ENCODE data around the gene MDGA2. TPM values are rescaled to one million over a fixed set of nuclear protein-coding genes. Genes with fewer than 3 reads are reported as not detected.

MDGA2 gene
- total RNA-seq, 4 donors from 2014 or later = not detected

DNA sequence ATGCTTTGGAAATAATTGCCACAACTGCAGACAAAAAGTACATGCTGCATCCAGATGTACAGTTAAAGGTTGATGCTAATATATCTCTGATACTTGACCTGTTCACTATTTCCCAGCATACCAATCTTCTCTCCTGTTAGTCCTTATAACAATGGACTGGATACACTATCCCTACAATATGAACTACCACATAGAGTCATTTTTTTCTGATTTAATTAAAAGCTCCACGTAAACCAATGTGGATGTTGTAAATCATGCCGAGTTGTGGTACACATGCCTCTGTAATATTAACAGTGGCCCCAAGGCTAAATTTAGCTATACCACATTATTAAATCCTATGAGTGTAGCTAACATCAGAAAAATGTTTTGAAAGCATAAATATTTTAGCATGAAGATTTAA lies 554.8 kb downstream of the MDGA2 start:
- no peak overlapping the region for H3K27ac ChIP-seq
- no peaks in the 10 kb centered on the region for H3K27me3 ChIP-seq
- no peaks in the 10 kb centered on the region for H3K9me3 ChIP-seq
- no peaks in the 10 kb centered on the region for H3K36me3 ChIP-seq
- no peak for DNase-seq
- TF ChIP-seq, protein P1, sequence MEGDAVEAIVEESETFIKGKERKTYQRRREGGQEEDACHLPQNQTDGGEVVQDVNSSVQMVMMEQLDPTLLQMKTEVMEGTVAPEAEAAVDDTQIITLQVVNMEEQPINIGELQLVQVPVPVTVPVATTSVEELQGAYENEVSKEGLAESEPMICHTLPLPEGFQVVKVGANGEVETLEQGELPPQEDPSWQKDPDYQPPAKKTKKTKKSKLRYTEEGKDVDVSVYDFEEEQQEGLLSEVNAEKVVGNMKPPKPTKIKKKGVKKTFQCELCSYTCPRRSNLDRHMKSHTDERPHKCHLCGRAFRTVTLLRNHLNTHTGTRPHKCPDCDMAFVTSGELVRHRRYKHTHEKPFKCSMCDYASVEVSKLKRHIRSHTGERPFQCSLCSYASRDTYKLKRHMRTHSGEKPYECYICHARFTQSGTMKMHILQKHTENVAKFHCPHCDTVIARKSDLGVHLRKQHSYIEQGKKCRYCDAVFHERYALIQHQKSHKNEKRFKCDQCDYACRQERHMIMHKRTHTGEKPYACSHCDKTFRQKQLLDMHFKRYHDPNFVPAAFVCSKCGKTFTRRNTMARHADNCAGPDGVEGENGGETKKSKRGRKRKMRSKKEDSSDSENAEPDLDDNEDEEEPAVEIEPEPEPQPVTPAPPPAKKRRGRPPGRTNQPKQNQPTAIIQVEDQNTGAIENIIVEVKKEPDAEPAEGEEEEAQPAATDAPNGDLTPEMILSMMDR (IDR thresholded peaks at IDR 0.05) = no peak
- no peak for TF ChIP-seq POLR2A (IDR thresholded peaks at IDR 0.05)
- no peak overlapping the region for H3K4me3 ChIP-seq
- H3K4me1 ChIP-seq = no peaks in the 10 kb centered on the region

DNA sequence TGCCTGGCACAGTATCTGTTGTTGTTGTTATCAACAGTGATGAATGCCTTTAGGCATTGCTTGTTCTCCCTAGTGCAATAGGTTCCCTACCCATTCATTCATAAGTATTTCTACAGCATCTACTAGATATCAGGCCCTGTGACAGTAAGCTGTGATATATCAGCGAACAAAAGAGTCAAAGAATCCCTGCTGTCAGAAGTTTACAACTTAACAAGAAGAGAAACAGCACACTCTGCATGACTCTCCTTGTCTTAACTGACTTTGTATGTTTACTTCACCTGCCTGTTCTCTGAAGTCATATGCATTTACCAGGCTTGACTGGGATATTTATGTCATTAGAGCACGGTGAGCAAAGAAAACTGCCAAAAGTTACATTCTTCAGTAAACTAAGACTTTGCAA lies 571.6 kb downstream of the MDGA2 start:
- Histone ChIP-seq H3K9me3 (no peaks in the 10 kb centered on the region), H3K27ac (no peak overlapping the region), H3K4me3 (no peak overlapping the region), H3K36me3 (no peaks in the 10 kb centered on the region), H3K4me1 (no peaks in the 10 kb centered on the region), H3K27me3 (no peaks in the 10 kb centered on the region)
- TF ChIP-seq, protein P1 (IDR thresholded peaks at IDR 0.05) = no peak
- TF ChIP-seq POLR2A (IDR thresholded peaks at IDR 0.05) = no peak
- no peak for DNase-seq

- no peak for DNase-seq
- no peak overlapping the region for H3K4me3 ChIP-seq
- H3K27ac ChIP-seq = no peak overlapping the region
- TF ChIP-seq, protein P1 (IDR thresholded peaks at IDR 0.05) = no peak
- TF ChIP-seq POLR2A (IDR thresholded peaks at IDR 0.05) = no peak
- H3K9me3 ChIP-seq = no peaks in the 10 kb centered on the region
- no peaks in the 10 kb centered on the region for H3K36me3 ChIP-seq
- no peaks in the 10 kb centered on the region for H3K4me1 ChIP-seq
- no peaks in the 10 kb centered on the region for H3K27me3 ChIP-seq
Observed at GRCh38 chr14:47102472-47102871, 572.9 kb downstream of the MDGA2 start.

DNA sequence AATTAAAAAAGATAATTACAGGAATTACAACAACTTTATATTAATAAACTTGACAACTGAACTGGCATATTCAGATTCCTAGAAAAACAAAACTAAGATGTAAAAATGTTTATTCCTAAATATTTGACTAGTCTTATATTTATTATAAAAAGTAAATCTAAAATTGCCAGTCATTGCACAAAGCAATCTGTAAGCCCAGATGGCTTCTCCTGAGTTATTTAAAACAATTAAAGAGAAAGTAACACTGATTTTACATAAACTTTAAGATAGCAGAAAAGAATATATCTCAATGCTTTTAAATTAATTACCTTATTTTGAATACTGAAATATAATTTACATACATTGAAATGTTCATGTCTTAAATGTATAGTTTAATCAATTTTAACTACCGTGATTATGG lies 589.7 kb downstream of the MDGA2 start:
- no peaks in the 10 kb centered on the region for H3K9me3 ChIP-seq
- H3K4me3 ChIP-seq = no peak overlapping the region
- no peak for DNase-seq
- no peak overlapping the region for H3K27ac ChIP-seq
- H3K36me3 ChIP-seq = no peaks in the 10 kb centered on the region
- TF ChIP-seq, protein P1 (IDR thresholded peaks at IDR 0.05) = no peak
- TF ChIP-seq POLR2A (IDR thresholded peaks at IDR 0.05) = no peak
- no peaks in the 10 kb centered on the region for H3K4me1 ChIP-seq
- no peaks in the 10 kb centered on the region for H3K27me3 ChIP-seq

DNA sequence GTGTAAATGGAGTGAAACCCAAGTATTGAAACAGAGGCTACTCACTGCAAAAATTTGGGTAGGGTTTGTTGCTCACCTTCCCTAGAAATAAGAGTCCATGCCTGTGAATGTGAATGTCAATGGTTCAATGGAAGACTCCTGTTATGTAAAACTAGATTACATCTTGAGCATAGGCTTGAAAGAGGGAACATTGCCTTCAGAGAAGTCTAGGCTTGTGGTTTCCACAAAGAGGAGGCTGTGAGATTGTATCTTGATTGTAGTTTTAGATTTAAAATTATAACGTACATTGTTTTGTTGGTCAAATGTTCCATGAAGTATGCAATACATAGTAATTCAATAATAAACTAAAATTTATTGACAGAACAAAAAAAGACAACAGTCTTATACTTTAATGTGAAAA lies 610.1 kb downstream of the MDGA2 start:
- no peak overlapping the region for H3K27ac ChIP-seq
- no peak overlapping the region for H3K4me3 ChIP-seq
- no peaks in the 10 kb centered on the region for H3K4me1 ChIP-seq
- DNase-seq = no peak
- no peaks in the 10 kb centered on the region for H3K27me3 ChIP-seq
- H3K9me3 ChIP-seq = no peaks in the 10 kb centered on the region
- TF ChIP-seq POLR2A (IDR thresholded peaks at IDR 0.05) = no peak
- TF ChIP-seq, protein P1 (IDR thresholded peaks at IDR 0.05) = no peak
- no peaks in the 10 kb centered on the region for H3K36me3 ChIP-seq

GRCh38 chr14:47060050-47060449 lies 615.4 kb downstream of the MDGA2 start:
- TF ChIP-seq, protein P1 (IDR thresholded peaks at IDR 0.05) = no peak
- TF ChIP-seq POLR2A (IDR thresholded peaks at IDR 0.05) = no peak
- Histone ChIP-seq H3K4me1 (no peaks in the 10 kb centered on the region), H3K4me3 (no peak overlapping the region), H3K36me3 (no peaks in the 10 kb centered on the region), H3K9me3 (no peaks in the 10 kb centered on the region), H3K27me3 (no peaks in the 10 kb centered on the region), H3K27ac (no peak overlapping the region)
- DNase-seq = no peak

Measured in Peyer's patch (tissue), 4 donors.